HG03280 (cell line): ENCODE results near the gene INPP4B.
"Not testable (repeated sequence)": the region's sequence is repeated elsewhere in the genome, so short reads cannot be mapped to it uniquely, and the experiment has no call there.

Source experiments
- ATAC-seq: cut with Tn5 transposase; IDR thresholded peaks from one replicate; pipeline ENCODE4 v1.9.1; 2021; ENCODE audit warnings: mild to moderate bottlenecking, moderate library complexity; ENCODE audit not compliant: unreplicated experiment

INPP4B gene

DNA sequence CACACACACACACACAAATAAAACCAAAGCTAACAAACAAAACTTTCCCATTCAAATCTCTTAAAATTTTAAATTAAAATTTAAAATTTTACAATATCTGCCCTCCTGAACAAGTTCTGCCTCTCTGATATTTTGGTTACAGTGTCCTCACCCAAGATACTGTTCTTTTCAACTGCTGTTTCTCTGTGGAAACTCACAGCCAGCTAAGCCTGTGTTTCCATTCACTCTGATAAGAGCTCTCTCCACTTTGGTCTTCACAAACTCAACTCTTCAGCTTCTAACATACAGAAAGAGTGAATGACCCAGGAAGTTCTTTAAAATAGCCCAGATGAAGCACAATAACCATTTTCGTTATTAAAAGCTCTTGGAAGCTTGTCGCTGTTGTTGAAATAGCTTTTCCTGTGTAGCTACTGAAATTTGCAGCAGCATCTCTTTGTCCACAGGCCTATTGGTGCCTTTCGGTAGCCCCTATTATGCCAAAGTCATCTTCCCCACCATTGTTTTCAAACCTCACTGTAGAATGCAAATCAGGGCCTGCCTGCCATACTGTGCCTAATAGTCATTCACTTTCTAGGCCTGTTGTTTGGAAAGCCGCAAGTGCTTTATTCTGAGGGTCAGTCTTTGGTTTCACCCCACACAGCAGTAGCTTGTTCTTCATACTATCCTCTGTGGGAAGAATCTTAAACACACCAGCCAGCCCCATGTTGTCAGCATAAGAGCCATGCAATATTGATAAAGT, 19.4 kb downstream of the INPP4B start:
- no peak for ATAC-seq

GRCh38 chr4:142824368-142824767, 21.7 kb downstream of the INPP4B start:
- ATAC-seq = no peak

DNA sequence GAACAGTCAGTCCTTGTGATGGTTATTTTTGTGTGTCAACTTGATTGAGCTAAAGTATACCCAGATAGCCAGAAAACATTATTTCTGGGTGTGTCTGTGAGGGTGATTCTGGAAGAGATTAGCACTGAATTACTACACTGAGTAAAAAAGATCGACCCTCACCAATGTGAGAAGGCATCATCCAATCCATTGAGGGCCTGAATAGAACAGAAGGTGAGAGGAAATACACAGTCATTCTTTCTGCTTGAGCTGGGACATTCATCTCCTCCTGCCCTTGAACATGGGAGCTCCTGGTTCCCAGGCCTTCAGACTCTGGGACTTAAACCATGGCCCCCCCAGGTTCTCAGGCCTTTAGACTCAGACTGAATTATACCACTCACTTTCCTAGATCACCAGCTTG, 22.3 kb downstream of the INPP4B start:
- ATAC-seq = no peak

DNA sequence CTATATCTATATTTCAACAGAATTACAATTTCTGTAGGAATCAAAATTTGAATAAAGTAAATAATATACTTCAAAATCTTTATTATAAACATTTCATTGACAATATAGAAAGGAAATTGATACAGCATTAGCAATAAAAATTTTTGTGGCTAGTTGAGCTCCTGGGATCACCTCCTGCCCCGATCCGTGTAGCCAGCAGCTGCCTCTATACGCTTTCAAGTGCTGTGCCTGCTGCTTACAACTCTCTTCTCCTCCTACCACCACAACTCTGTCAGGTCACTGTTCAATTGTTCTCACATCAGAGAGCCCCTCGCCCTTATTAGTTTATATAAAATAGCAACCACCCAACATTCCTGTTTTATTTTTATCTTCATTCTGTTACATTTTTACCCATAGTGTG, 27.6 kb downstream of the INPP4B start:
- no peak for ATAC-seq

- ATAC-seq = no peak
These were observed 28.1 kb downstream of the INPP4B start for GRCh38 chr4:142818031-142818430.

- no peak for ATAC-seq
These were observed 28.7 kb downstream of the INPP4B start for GRCh38 chr4:142817442-142817841.

GRCh38 chr4:142815834-142816233, 30.3 kb downstream of the INPP4B start:
- peak; percentile 62 for ATAC-seq

GRCh38 chr4:142813388-142813787, 32.7 kb downstream of the INPP4B start:
- no peak for ATAC-seq

- no peak for ATAC-seq
These were observed 34.0 kb downstream of the INPP4B start for GRCh38 chr4:142812091-142812490.

DNA sequence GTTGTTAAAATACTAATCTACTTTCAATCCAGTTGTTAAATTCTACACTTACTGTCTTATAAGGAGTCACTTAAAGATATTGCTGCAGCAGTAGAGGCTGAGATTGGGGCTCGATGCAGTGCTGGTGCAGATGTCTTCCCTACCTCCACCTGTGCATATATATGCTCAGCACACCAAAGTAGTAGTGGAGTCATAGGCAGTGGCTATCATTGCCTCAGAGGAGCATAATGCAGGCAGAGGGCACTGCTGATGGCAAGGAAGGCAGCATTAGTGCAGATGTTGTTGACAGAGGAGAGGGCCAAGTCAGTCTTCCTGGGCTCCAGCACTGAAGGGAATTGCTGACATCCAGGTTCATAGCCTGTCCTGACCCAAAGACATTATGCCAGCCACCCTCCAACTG, 35.1 kb downstream of the INPP4B start:
- no peak for ATAC-seq

DNA sequence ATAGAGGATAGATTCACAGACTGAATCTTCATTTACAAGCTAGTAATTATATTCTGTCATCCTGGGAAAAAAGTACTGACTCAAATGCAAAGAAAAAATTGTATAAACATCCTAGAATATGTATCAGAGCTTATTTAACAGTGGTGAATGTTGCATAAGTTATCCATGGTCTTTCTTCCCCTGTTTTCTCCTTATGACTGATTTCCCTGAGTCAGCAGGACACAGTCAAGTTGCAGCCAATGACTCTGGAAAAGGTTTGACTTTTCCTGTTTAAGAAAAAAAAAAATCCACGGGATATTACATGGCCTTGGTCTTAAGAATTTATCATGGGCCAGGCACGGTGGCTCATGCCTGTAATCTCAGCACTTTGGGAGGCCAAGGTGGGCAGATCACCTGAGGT, 36.5 kb downstream of the INPP4B start:
- ATAC-seq = no peak

- ATAC-seq = not testable (repeated sequence)
These were observed 42.2 kb downstream of the INPP4B start for GRCh38 chr4:142803879-142804278.

DNA sequence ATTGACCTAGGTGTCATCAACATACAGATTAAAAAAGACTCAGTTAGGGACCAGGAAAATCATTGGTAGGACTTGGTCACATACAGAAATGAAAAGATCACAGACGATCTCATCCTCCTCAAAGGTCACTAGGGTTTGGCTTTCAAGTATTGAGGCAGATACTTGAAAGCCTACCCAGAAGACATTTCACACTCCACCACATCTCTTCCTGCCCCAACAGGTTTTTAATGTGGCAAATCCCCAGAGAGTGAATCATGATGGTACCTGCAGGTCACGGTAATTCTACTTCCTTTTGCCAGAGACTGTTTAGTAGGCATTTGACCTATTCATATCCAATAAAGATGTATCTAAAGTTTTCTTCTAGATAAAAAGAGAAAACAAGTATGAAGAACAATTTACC, 44.1 kb downstream of the INPP4B start:
- ATAC-seq = no peak

DNA sequence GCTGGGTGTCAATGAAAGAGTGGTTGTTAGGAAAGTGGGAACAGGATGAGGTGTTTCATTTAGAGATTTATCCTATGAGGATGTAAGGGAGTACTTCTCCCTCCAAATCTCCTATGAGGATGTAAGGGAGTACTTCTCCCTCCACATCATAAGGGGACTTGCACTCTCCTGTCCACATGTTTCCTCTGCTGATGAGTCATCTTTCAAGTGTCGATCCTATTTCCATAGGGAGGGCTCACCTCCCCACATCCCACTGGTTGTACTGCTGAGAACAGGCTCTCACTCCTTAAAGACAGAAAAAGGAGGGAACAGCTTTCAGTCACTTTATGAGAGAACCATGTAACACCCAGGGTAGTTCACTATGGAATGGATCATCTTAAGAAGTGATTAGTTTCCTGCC, 65.0 kb downstream of the INPP4B start:
- ATAC-seq = no peak

- no peak for ATAC-seq
These were observed 67.2 kb downstream of the INPP4B start for GRCh38 chr4:142778900-142779299.

GRCh38 chr4:142778430-142778829, 67.7 kb downstream of the INPP4B start:
- no peak for ATAC-seq

GRCh38 chr4:142777045-142777743, 68.9 kb downstream of the INPP4B start:
- ATAC-seq = no peak

- no peak for ATAC-seq
These were observed 70.1 kb downstream of the INPP4B start for GRCh38 chr4:142776026-142776425.

DNA sequence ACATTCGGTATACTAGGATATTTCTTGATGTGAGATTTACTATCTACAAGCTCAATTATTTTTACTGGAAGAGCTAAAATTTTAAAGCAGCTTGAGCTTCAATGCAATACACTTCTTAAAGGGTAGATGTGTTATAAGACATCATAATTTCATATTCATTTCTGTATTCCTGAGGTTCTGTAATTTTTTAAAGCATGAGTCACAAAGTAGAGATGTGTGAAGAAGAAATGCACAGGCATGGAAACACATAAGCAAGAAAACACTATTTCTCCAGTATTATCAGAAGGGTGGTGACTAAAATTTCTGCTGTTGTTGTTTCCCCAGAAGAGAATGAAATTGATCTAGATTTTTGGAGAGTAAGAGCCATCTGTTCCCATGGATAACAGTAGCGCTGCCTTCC, 72.6 kb downstream of the INPP4B start:
- ATAC-seq = no peak

DNA sequence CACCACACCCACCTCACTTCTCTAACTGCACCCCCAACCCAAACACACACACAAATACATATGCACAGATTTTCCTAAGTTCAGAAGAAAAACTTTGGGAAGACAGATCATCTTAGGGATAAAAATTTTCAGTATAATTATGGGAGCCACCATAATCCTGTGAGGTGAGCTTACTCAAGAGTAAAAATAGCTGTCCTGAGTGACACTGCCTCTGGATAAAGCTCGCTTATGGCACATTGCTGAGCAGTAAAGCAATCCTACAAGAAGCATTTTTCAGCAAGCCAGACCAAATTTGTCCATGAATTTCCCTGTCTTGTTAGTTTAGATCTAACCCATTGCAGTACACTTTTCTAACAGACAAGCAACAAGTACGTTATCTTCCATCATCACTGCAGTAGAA, 83.8 kb downstream of the INPP4B start:
- ATAC-seq = no peak

- no peak for ATAC-seq
These were observed 93.8 kb downstream of the INPP4B start for GRCh38 chr4:142752202-142752786.

GRCh38 chr4:142743121-142743825, 102.8 kb downstream of the INPP4B start:
- no peak for ATAC-seq
